GM23338 (cell line): ENCODE measurements around the gene HIVEP1. TPM values are rescaled to one million over a fixed set of nuclear protein-coding genes. Genes with fewer than 3 reads are reported as not detected.

Experiments used
- EZH2 ChIP-seq: fragments of 200-600 bp; sonication (generic); IDR thresholded peaks from one replicate; pipeline ENCODE4 v1.8.0; 2017; ENCODE audit warnings: antibody characterized with exemption, mild to moderate bottlenecking, low read depth; ENCODE audit not compliant: unreplicated experiment
- EZH2phosphoT487 ChIP-seq: fragments of 200-600 bp; sonication (generic); IDR thresholded peaks from one replicate; pipeline ENCODE4 v1.8.1; 2018; ENCODE audit warnings: antibody characterized with exemption; ENCODE audit not compliant: unreplicated experiment
- NANOG ChIP-seq: IDR thresholded peaks from 2 replicates; pipeline ENCODE4 v1.6.1; 2016; ENCODE audit warnings: antibody characterized with exemption, borderline replicate concordance
- ZNF114 ChIP-seq: fragments of 250-450 bp; sonication (Bioruptor Pico); IDR thresholded peaks from 2 replicates; pipeline ENCODE4 v1.5.0; 2020; ENCODE audit warnings: mild to moderate bottlenecking, moderate library complexity
- polyA plus RNA-seq: library from polyadenylated mRNA; unstranded; fragments of >200 nt; fragmentation: Nextera tagmentation; extraction: Ambion mirVana; gene quantifications from 2 replicates; pipeline ENCODE4 v1.2.1, GENCODE V29; 2016
- total RNA-seq: library from RNA; depleted of rRNA; stranded (reverse); fragments of >200 nt; shearing (Covaris generic); gene quantifications from 2 replicates; pipeline ENCODE4 v1.2.3, GENCODE V29; 2014
- TF ChIP-seq, protein P1 (sequence below): fragments of 250-450 bp; sonication (Bioruptor Pico); IDR thresholded peaks from 2 replicates; pipeline ENCODE4 v1.5.0; 2020; ENCODE audit warnings: mild to moderate bottlenecking, moderate library complexity
- TF ChIP-seq, protein P2 (sequence below): IDR thresholded peaks from one replicate; pipeline ENCODE4 v1.6.1; 2018; ENCODE audit warnings: antibody characterized with exemption; ENCODE audit not compliant: unreplicated experiment
- TF ChIP-seq, protein P3 (sequence below), 2 experiments: fragments of 200-600 bp in 1 of 2; sonication (generic) in 1 of 2; conservative IDR thresholded peaks; 2 replicates each; pipeline versions ENCODE4 v1.5.1 to v1.6.1; 2016 to 2017; ENCODE audit warnings: antibody characterized with exemption in 2 of 2, low read depth in 2 of 2, mild to moderate bottlenecking in 2 of 2, moderate library complexity in 1 of 2

The HIVEP1 gene
- total and polyA plus RNA-seq, 2 experiments from 2014 or later, result 10.1 to 21.7 TPM

DNA sequence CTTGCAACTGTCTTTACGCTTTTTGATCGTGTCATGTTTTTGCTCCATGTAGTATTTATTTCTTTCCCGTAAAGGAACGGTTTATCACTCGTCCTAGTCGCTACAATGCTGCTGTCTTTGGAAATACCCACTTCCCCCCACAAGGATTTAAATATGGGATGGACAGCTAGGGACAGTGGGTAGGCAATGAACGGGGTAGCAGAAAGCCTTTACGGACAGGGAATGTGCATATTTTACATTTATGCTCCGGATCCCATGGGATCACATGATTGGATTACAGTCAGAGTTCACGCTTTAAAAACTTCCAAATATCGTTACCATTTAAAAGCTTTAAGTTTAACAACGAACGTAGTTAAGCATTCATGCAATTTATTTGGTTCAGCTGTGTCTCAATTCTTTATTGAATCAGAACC lies 1.2 kb downstream of the HIVEP1 start (continued):
- TF ChIP-seq, protein P1, sequence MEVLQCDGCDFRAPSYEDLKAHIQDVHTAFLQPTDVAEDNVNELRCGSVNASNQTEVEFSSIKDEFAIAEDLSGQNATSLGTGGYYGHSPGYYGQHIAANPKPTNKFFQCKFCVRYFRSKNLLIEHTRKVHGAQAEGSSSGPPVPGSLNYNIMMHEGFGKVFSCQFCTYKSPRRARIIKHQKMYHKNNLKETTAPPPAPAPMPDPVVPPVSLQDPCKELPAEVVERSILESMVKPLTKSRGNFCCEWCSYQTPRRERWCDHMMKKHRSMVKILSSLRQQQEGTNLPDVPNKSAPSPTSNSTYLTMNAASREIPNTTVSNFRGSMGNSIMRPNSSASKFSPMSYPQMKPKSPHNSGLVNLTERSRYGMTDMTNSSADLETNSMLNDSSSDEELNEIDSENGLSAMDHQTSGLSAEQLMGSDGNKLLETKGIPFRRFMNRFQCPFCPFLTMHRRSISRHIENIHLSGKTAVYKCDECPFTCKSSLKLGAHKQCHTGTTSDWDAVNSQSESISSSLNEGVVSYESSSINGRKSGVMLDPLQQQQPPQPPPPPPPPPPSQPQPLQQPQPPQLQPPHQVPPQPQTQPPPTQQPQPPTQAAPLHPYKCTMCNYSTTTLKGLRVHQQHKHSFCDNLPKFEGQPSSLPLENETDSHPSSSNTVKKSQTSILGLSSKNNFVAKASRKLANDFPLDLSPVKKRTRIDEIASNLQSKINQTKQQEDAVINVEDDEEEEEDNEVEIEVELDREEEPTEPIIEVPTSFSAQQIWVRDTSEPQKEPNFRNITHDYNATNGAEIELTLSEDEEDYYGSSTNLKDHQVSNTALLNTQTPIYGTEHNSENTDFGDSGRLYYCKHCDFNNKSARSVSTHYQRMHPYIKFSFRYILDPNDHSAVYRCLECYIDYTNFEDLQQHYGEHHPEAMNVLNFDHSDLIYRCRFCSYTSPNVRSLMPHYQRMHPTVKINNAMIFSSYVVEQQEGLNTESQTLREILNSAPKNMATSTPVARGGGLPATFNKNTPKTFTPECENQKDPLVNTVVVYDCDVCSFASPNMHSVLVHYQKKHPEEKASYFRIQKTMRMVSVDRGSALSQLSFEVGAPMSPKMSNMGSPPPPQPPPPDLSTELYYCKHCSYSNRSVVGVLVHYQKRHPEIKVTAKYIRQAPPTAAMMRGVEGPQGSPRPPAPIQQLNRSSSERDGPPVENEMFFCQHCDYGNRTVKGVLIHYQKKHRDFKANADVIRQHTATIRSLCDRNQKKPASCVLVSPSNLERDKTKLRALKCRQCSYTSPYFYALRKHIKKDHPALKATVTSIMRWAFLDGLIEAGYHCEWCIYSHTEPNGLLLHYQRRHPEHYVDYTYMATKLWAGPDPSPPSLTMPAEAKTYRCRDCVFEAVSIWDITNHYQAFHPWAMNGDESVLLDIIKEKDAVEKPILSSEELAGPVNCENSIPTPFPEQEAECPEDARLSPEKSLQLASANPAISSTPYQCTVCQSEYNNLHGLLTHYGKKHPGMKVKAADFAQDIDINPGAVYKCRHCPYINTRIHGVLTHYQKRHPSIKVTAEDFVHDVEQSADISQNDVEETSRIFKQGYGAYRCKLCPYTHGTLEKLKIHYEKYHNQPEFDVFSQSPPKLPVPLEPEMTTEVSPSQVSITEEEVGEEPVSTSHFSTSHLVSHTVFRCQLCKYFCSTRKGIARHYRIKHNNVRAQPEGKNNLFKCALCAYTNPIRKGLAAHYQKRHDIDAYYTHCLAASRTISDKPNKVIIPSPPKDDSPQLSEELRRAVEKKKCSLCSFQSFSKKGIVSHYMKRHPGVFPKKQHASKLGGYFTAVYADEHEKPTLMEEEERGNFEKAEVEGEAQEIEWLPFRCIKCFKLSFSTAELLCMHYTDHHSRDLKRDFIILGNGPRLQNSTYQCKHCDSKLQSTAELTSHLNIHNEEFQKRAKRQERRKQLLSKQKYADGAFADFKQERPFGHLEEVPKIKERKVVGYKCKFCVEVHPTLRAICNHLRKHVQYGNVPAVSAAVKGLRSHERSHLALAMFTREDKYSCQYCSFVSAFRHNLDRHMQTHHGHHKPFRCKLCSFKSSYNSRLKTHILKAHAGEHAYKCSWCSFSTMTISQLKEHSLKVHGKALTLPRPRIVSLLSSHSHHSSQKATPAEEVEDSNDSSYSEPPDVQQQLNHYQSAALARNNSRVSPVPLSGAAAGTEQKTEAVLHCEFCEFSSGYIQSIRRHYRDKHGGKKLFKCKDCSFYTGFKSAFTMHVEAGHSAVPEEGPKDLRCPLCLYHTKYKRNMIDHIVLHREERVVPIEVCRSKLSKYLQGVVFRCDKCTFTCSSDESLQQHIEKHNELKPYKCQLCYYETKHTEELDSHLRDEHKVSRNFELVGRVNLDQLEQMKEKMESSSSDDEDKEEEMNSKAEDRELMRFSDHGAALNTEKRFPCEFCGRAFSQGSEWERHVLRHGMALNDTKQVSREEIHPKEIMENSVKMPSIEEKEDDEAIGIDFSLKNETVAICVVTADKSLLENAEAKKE (CRISPR knock-in tag), result no peak
- TF ChIP-seq, protein P2, sequence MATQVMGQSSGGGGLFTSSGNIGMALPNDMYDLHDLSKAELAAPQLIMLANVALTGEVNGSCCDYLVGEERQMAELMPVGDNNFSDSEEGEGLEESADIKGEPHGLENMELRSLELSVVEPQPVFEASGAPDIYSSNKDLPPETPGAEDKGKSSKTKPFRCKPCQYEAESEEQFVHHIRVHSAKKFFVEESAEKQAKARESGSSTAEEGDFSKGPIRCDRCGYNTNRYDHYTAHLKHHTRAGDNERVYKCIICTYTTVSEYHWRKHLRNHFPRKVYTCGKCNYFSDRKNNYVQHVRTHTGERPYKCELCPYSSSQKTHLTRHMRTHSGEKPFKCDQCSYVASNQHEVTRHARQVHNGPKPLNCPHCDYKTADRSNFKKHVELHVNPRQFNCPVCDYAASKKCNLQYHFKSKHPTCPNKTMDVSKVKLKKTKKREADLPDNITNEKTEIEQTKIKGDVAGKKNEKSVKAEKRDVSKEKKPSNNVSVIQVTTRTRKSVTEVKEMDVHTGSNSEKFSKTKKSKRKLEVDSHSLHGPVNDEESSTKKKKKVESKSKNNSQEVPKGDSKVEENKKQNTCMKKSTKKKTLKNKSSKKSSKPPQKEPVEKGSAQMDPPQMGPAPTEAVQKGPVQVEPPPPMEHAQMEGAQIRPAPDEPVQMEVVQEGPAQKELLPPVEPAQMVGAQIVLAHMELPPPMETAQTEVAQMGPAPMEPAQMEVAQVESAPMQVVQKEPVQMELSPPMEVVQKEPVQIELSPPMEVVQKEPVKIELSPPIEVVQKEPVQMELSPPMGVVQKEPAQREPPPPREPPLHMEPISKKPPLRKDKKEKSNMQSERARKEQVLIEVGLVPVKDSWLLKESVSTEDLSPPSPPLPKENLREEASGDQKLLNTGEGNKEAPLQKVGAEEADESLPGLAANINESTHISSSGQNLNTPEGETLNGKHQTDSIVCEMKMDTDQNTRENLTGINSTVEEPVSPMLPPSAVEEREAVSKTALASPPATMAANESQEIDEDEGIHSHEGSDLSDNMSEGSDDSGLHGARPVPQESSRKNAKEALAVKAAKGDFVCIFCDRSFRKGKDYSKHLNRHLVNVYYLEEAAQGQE, result no peak
- TF ChIP-seq, protein P3, sequence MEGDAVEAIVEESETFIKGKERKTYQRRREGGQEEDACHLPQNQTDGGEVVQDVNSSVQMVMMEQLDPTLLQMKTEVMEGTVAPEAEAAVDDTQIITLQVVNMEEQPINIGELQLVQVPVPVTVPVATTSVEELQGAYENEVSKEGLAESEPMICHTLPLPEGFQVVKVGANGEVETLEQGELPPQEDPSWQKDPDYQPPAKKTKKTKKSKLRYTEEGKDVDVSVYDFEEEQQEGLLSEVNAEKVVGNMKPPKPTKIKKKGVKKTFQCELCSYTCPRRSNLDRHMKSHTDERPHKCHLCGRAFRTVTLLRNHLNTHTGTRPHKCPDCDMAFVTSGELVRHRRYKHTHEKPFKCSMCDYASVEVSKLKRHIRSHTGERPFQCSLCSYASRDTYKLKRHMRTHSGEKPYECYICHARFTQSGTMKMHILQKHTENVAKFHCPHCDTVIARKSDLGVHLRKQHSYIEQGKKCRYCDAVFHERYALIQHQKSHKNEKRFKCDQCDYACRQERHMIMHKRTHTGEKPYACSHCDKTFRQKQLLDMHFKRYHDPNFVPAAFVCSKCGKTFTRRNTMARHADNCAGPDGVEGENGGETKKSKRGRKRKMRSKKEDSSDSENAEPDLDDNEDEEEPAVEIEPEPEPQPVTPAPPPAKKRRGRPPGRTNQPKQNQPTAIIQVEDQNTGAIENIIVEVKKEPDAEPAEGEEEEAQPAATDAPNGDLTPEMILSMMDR (conservative IDR thresholded peaks at IDR 0.05; ENCODE audit: low read depth in 2 of 2), result no peak
- TF ChIP-seq EZH2 (no peak), NANOG (no peak), ZNF114 (CRISPR knock-in tag) (no peak), EZH2phosphoT487 (no peak)
